ENCODE measurements around the gene PHOX2B.

DNA sequence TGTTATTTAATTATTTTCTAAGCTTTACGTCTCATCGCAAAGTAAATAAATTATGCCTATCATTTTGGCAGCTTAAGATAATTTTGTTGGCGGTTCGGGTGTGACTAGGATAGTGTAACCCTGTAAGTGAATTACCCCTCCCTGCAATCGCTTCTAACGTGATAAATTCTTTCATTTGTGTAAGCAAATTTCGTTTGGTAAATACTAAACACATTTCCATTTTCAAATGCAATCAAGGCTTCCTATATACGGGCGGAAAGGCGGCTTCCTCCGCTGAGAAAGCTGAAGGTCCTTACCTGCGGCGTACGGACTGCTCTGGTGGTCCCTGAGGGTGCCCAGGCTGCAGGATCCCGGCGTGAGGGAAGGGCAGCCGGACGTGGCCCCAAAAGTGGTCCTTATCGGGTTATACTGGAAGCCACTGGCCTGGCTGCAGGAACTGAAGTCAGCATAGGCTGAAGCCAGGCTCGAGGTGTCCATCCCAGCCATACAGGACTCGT, 403 bp downstream of the PHOX2B start:
- TF ChIP-seq EZH2phosphoT487 (IDR thresholded peaks at IDR 0.05; ENCODE audit: low read length), result no peak
- TF ChIP-seq, protein P1, sequence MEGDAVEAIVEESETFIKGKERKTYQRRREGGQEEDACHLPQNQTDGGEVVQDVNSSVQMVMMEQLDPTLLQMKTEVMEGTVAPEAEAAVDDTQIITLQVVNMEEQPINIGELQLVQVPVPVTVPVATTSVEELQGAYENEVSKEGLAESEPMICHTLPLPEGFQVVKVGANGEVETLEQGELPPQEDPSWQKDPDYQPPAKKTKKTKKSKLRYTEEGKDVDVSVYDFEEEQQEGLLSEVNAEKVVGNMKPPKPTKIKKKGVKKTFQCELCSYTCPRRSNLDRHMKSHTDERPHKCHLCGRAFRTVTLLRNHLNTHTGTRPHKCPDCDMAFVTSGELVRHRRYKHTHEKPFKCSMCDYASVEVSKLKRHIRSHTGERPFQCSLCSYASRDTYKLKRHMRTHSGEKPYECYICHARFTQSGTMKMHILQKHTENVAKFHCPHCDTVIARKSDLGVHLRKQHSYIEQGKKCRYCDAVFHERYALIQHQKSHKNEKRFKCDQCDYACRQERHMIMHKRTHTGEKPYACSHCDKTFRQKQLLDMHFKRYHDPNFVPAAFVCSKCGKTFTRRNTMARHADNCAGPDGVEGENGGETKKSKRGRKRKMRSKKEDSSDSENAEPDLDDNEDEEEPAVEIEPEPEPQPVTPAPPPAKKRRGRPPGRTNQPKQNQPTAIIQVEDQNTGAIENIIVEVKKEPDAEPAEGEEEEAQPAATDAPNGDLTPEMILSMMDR (IDR thresholded peaks at IDR 0.05; ENCODE audit: low read length), result no peak
- TF ChIP-seq EZH2 (optimal IDR thresholded peaks at IDR 0.05; ENCODE audit: low read depth, low read length), result no peak
